Spleen (tissue), 7 donors: ENCODE results near the gene LRRC45.

Experiments
- POLR2A ChIP-seq, 3 donors: fragments of 450-650 bp; IDR thresholded peaks; one replicate each; pipeline ENCODE4 v1.5.1; 2017; ENCODE audit warnings: antibody characterized with exemption in 3 of 3, mild to moderate bottlenecking in 1 of 3
- POLR2AphosphoS5 ChIP-seq, 3 donors: sonication (generic); formaldehyde crosslinking; IDR thresholded peaks; one replicate each; pipeline ENCODE4 v1.5.1; 2017; ENCODE audit warnings: antibody characterized with exemption in 3 of 3
- TF ChIP-seq, protein P1 (sequence below), 11 experiments: fragments of 200-600 bp in 7 of 11; fragments of 450-650 bp in 4 of 11; sonication (generic) in 4 of 11; IDR thresholded peaks in 8 of 11; conservative IDR thresholded peaks in 3 of 11; 1 replicate in 7 of 11; 2 replicates in 4 of 11; pipeline versions ENCODE4 v1.4.0 to v1.8.0; 2016 to 2021; ENCODE audit warnings: antibody characterized with exemption in 11 of 11, inconsistent platforms in 4 of 11, mild to moderate bottlenecking in 1 of 11
- donor health status: DM: no; HTN: no; CAD: no; lungs with moderate emphysema.
- donor health status: DM: no; HTN: no; CAD: no.
- donor health status: DM: no; HTN: no; CAD: no.

DNA sequence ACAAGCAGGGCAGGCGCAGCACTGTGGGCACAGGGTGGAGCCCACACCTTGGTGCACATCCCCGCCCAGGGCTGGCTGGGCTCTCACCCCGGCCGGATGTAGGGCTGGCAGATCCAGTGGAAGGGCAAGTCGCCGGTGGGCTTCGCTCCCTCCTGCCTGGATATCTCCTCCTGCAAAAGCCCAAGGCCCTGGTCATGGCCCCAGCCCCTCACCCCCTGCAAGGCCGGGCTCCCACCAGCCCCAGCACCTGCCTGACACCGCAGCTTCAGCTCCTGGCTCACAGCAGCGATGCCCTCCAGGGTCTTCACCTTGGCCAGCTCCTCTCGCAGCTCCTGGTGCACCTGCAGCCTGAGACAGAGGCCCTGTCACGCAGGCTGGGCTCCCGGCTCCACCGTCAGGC is 37.5 kb downstream of the LRRC45 start:
- no peak for TF ChIP-seq POLR2A (IDR thresholded peaks at IDR 0.05)
- TF ChIP-seq, protein P1, sequence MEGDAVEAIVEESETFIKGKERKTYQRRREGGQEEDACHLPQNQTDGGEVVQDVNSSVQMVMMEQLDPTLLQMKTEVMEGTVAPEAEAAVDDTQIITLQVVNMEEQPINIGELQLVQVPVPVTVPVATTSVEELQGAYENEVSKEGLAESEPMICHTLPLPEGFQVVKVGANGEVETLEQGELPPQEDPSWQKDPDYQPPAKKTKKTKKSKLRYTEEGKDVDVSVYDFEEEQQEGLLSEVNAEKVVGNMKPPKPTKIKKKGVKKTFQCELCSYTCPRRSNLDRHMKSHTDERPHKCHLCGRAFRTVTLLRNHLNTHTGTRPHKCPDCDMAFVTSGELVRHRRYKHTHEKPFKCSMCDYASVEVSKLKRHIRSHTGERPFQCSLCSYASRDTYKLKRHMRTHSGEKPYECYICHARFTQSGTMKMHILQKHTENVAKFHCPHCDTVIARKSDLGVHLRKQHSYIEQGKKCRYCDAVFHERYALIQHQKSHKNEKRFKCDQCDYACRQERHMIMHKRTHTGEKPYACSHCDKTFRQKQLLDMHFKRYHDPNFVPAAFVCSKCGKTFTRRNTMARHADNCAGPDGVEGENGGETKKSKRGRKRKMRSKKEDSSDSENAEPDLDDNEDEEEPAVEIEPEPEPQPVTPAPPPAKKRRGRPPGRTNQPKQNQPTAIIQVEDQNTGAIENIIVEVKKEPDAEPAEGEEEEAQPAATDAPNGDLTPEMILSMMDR (IDR thresholded peaks at IDR 0.05 in 8 of 11, conservative IDR thresholded peaks at IDR 0.05 in 3 of 11) = no peak
- TF ChIP-seq POLR2AphosphoS5 (IDR thresholded peaks at IDR 0.05) = peak in 2 of 3 donors; percentile 14 to 56
